Testis (tissue), 2 donors: Measurements from ENCODE around the gene PGD.

Experiments used
- CTCF ChIP-seq, 3 experiments: fragments of 450-650 bp in 2 of 3; fragments of 200-600 bp in 1 of 3; sonication (generic) in 1 of 3; IDR thresholded peaks; one replicate each; pipeline ENCODE4 v1.5.1; 2016 to 2019; ENCODE audit warnings: antibody characterized with exemption in 3 of 3, mild to moderate bottlenecking in 2 of 3, moderate library complexity in 1 of 3
- POLR2A ChIP-seq: fragments of 450-650 bp; IDR thresholded peaks from one replicate; pipeline ENCODE4 v1.6.1; 2017; ENCODE audit warnings: antibody characterized with exemption, mild to moderate bottlenecking, moderate library complexity

- TF ChIP-seq POLR2A (no peak), CTCF (IDR thresholded peaks at IDR 0.05) (no peak)
These were observed 35.7 kb downstream of the PGD start for GRCh38 chr1:10434590-10434989.
